Keratinocyte (primary cell): ENCODE data around the gene CFP. TPM values are rescaled to one million over a fixed set of nuclear protein-coding genes. Genes with fewer than 3 reads are reported as not detected.

Experiments
- DNase-seq: peaks from one replicate; pipeline ENCODE4 v3.0.0-alpha.2; 2011; ENCODE audit warnings: low read depth, missing footprints, low spot score
- FAIRE-seq: peaks from 2 replicates; lab custom pipeline; 2011; peaks lifted over from hg19 to GRCh38; lab: Jason Lieb, UNC
- H2AFZ ChIP-seq: 2 replicates; pipeline ENCODE4 v1.6.0; 2012; ENCODE audit warnings: low read length, control low read depth, inconsistent platforms; ENCODE audit not compliant: control insufficient read depth
- H3K27ac ChIP-seq: 2 replicates; pipeline ENCODE4 v1.5.1; 2011; ENCODE audit warnings: low read length; ENCODE audit not compliant: control insufficient read depth, insufficient read depth
- H3K27me3 ChIP-seq: 3 replicates; pipeline ENCODE4 v1.6.0; 2011; ENCODE audit warnings: low read length; ENCODE audit not compliant: control insufficient read depth, insufficient read depth; ENCODE audit errors: extremely low read depth
- H3K36me3 ChIP-seq, 2 experiments: 2 replicates in 1 of 2; 3 replicates in 1 of 2; pipeline ENCODE4 v1.5.1; 2011; ENCODE audit warnings: low read length in 2 of 2, mild to moderate bottlenecking in 1 of 2; ENCODE audit not compliant: control insufficient read depth in 2 of 2, insufficient read depth in 2 of 2; ENCODE audit errors: extremely low read depth in 1 of 2
- H3K4me1 ChIP-seq: 3 replicates; pipeline ENCODE4 v1.5.1; 2011; ENCODE audit warnings: low read length; ENCODE audit not compliant: control insufficient read depth, insufficient read depth; ENCODE audit errors: extremely low read depth
- H3K4me2 ChIP-seq: 3 replicates; pipeline ENCODE4 v1.6.0; 2011; ENCODE audit warnings: low read depth, low read length; ENCODE audit not compliant: control insufficient read depth, insufficient read depth; ENCODE audit errors: extremely low read depth
- H3K4me3 ChIP-seq, 3 experiments: fragments of 200-600 bp in 1 of 3; sonication (generic) in 1 of 3; 2 replicates in 2 of 3; 3 replicates in 1 of 3; pipeline ENCODE4 v1.5.1; 2011 to 2016; ENCODE audit warnings: low read length in 3 of 3, mild to moderate bottlenecking in 3 of 3, control low read depth in 2 of 3, inconsistent platforms in 1 of 3, low read depth in 1 of 3, mixed read lengths in 1 of 3, mixed run types in 1 of 3, moderate library complexity in 1 of 3; ENCODE audit not compliant: control insufficient read depth in 2 of 3, insufficient read depth in 2 of 3; ENCODE audit errors: extremely low read depth in 1 of 3
- H3K79me2 ChIP-seq: 2 replicates; pipeline ENCODE4 v1.6.0; 2012; ENCODE audit warnings: low read length; ENCODE audit not compliant: control insufficient read depth, insufficient read depth
- H3K9ac ChIP-seq: 3 replicates; pipeline ENCODE4 v1.6.0; 2011; ENCODE audit warnings: low read length; ENCODE audit not compliant: control insufficient read depth, insufficient read depth; ENCODE audit errors: extremely low read depth
- H3K9me1 ChIP-seq: 3 replicates; pipeline ENCODE4 v1.6.0; 2011; ENCODE audit warnings: low read length; ENCODE audit not compliant: control insufficient read depth, insufficient read depth; ENCODE audit errors: extremely low read depth
- H3K9me3 ChIP-seq: 2 replicates; pipeline ENCODE4 v1.5.1; 2012; ENCODE audit warnings: low read depth, low read length; ENCODE audit not compliant: control insufficient read depth
- H4K20me1 ChIP-seq: 3 replicates; pipeline ENCODE4 v1.6.0; 2011; ENCODE audit warnings: low read length; ENCODE audit not compliant: control insufficient read depth, insufficient read depth; ENCODE audit errors: extremely low read depth
- EZH2 ChIP-seq: IDR thresholded peaks from one replicate; pipeline ENCODE4 v1.6.1; 2012; ENCODE audit warnings: inconsistent platforms, mild to moderate bottlenecking, low read length, moderate library complexity
- dilution Hi-C: fragments of 300-500 bp; cut with MboI; formaldehyde crosslinking; loops from one replicate; pipeline ENCODE4 v1.7.0; 2020; ENCODE audit warnings: low sequenced_read_pairs; ENCODE audit not compliant: extremely low pct_ligation_motif_present
- polyA plus RNA-seq, 5 experiments: library from polyadenylated mRNA; depleted of rRNA in 3 of 5; stranded (reverse) in 3 of 5; stranded (forward) in 1 of 5; unstranded in 1 of 5; fragments of >200 nt; gene quantifications; 1 replicate in 1 of 5; 2 replicates in 3 of 5; 3 replicates in 1 of 5; pipeline versions ENCODE4 v1.2.1 to v1.2.3, GENCODE V29; 2011 to 2012; ENCODE audit warnings: missing spikeins in 2 of 5, low read depth in 1 of 5, low replicate concordance in 1 of 5
- TF ChIP-seq, protein P1 (sequence below), 3 experiments: IDR thresholded peaks in 1 of 3; conservative IDR thresholded peaks in 1 of 3; optimal IDR thresholded peaks in 1 of 3; 2 replicates in 2 of 3; 3 replicates in 1 of 3; pipeline versions ENCODE3 to v1.5.1; 2011; ENCODE audit warnings: low read length in 3 of 3, mild to moderate bottlenecking in 3 of 3, moderate library complexity in 2 of 3, control low read depth in 1 of 3, inconsistent platforms in 1 of 3; ENCODE audit not compliant: insufficient read depth in 2 of 3; ENCODE audit errors: extremely low read depth in 1 of 3

Gene CFP
- polyA plus RNA-seq, 1 donor (not counting 4 experiments of a cell fraction or from before 2014, with no cell fraction given): 0.04 TPM

DNA sequence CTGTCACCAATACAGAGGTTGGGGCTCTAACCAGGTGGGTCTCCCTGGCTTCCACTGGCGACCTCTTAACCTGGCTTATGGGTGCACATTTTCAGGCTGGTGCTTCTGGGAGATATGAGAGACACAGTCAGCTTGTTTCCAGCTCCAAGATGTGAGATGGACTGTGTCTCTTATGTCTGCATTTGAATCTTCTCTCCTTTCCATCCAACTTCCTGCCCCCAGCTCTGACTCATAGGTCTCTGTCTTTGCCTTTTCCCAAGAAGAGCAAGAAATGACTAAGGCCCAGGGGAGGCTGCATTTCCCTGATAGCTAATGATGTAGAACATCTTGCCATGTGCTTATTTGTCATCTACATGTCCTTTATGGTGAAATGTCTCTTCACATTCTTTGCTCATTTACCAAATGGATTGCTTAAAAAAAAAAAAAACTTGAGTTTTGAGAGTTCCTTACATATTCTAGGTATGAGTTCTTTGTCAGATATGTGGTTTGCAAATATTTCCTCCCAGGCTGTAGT, 32.5 kb upstream of the CFP start:
- H3K4me3 ChIP-seq: no peak overlapping the region
- H2AFZ ChIP-seq: no peak overlapping the region
- H4K20me1 ChIP-seq: no peaks in the 10 kb centered on the region
- peaks cover 5% of the 10 kb centered on the region for H3K4me1 ChIP-seq
- dilution Hi-C loops: no loop called here
- H3K27me3 ChIP-seq: no peaks in the 10 kb centered on the region
- no peak overlapping the region for H3K9ac ChIP-seq
- H3K9me1 ChIP-seq: no peaks in the 10 kb centered on the region
- no peak overlapping the region for H3K4me2 ChIP-seq
- no peaks in the 10 kb centered on the region for H3K36me3 ChIP-seq
- no peak for FAIRE-seq
- DNase-seq: no peak
- H3K79me2 ChIP-seq: no peaks in the 10 kb centered on the region
- H3K9me3 ChIP-seq: no peaks in the 10 kb centered on the region
- H3K27ac ChIP-seq: peak overlapping the region; percentile 28
- TF ChIP-seq, protein P1, sequence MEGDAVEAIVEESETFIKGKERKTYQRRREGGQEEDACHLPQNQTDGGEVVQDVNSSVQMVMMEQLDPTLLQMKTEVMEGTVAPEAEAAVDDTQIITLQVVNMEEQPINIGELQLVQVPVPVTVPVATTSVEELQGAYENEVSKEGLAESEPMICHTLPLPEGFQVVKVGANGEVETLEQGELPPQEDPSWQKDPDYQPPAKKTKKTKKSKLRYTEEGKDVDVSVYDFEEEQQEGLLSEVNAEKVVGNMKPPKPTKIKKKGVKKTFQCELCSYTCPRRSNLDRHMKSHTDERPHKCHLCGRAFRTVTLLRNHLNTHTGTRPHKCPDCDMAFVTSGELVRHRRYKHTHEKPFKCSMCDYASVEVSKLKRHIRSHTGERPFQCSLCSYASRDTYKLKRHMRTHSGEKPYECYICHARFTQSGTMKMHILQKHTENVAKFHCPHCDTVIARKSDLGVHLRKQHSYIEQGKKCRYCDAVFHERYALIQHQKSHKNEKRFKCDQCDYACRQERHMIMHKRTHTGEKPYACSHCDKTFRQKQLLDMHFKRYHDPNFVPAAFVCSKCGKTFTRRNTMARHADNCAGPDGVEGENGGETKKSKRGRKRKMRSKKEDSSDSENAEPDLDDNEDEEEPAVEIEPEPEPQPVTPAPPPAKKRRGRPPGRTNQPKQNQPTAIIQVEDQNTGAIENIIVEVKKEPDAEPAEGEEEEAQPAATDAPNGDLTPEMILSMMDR (optimal IDR thresholded peaks at IDR 0.05 in 1 of 3, IDR thresholded peaks at IDR 0.05 in 1 of 3, conservative IDR thresholded peaks at IDR 0.05 in 1 of 3; ENCODE audit: extremely low read depth in 1 of 3, insufficient read depth in 2 of 3, low read length in 3 of 3): no peak
- no peak for TF ChIP-seq EZH2

DNA sequence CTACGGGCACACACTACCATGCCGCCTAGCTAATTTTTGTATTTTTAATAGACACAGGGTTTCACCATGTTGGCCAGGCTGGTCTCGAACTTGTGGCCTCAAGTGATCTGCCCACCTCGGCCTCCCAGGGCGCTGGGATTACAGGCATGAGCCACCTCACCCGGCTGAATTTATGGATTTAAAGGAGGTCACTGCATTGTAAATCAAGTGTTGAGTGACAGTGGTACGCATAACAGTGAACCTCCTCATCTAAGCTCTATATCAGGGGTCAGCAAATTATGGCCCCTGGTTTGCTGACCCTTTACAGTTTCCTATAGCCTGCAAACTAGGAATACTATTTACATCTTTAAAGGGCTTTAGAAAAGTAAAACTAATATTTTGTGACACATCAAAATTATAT, 31.8 kb upstream of the CFP start:
- FAIRE-seq (no peak), DNase-seq (no peak)
- H3K9me3 ChIP-seq: no peaks in the 10 kb centered on the region
- H3K9me1 ChIP-seq: no peaks in the 10 kb centered on the region
- H3K4me3 ChIP-seq: no peak overlapping the region
- H3K27ac ChIP-seq: peak overlapping the region; percentile 28
- H3K36me3 ChIP-seq: no peaks in the 10 kb centered on the region
- H3K4me1 ChIP-seq: peaks cover 5% of the 10 kb centered on the region
- H3K9ac ChIP-seq: no peak overlapping the region
- H2AFZ ChIP-seq: no peak overlapping the region
- H3K27me3 ChIP-seq: no peaks in the 10 kb centered on the region
- TF ChIP-seq, protein P1 (optimal IDR thresholded peaks at IDR 0.05 in 1 of 3, IDR thresholded peaks at IDR 0.05 in 1 of 3, conservative IDR thresholded peaks at IDR 0.05 in 1 of 3; ENCODE audit: extremely low read depth in 1 of 3, insufficient read depth in 2 of 3, low read length in 3 of 3): no peak
- TF ChIP-seq EZH2: no peak
- H3K4me2 ChIP-seq: no peak overlapping the region
- H4K20me1 ChIP-seq: no peaks in the 10 kb centered on the region
- dilution Hi-C loops: no loop called here
- H3K79me2 ChIP-seq: no peaks in the 10 kb centered on the region
